OCI-LY7 (cell line): ENCODE data around the gene PTPRQ. TPM values are rescaled to one million over a fixed set of nuclear protein-coding genes. Genes with fewer than 3 reads are reported as not detected.

Experiments used
- BruUV-seq: library from RNA; stranded (reverse); fragments of 400-500 nt; replicated peaks from 2 replicates; lab custom pipeline; 2021; lab: Mats Ljungman, UMichigan
- CTCF ChIA-PET: fragments of 300-600 bp; sonication (Branson Sonifier 250); formaldehyde crosslinking; loops from one replicate; lab custom pipeline; 2022; ENCODE audit warnings: antibody characterized with exemption; ENCODE audit not compliant: unreplicated experiment; lab: Charles Lee
- POLR2A ChIA-PET: fragments of 300-600 bp; sonication (Branson Sonifier 250); formaldehyde crosslinking; loops from one replicate; lab custom pipeline; 2022; ENCODE audit warnings: antibody characterized with exemption; lab: Charles Lee
- DNase-seq: peaks from one replicate; pipeline ENCODE4 v3.0.0-alpha.2; 2015; ENCODE audit warnings: low spot score
- H2AFZ ChIP-seq: fragments of 200-600 bp; sonication (generic), shearing (Covaris generic); 2 replicates; pipeline ENCODE4 v1.6.1; 2014; ENCODE audit warnings: mild to moderate bottlenecking, antibody characterized with exemption, low read length, moderate library complexity
- H3K27ac ChIP-seq: fragments of 200-600 bp; sonication (generic); 2 replicates; pipeline ENCODE4 v1.5.1; 2014; ENCODE audit warnings: mixed run types, low read depth, mild to moderate bottlenecking, moderate library complexity, low read length, inconsistent platforms; ENCODE audit not compliant: poor library complexity, severe bottlenecking
- H3K36me3 ChIP-seq: fragments of 200-600 bp; sonication (generic); 2 replicates; pipeline ENCODE4 v1.6.1; 2014; ENCODE audit warnings: mild to moderate bottlenecking, antibody characterized with exemption, low read length, moderate library complexity, mixed read lengths; ENCODE audit not compliant: insufficient read depth
- H3K4me1 ChIP-seq: fragments of 200-600 bp; sonication (generic); 2 replicates; pipeline ENCODE4 v1.5.1; 2014; ENCODE audit warnings: mild to moderate bottlenecking, low read length; ENCODE audit not compliant: insufficient read depth, poor library complexity, severe bottlenecking
- H3K4me2 ChIP-seq: fragments of 200-600 bp; sonication (generic); 2 replicates; pipeline ENCODE4 v1.6.1; 2014; ENCODE audit warnings: mild to moderate bottlenecking, low read length
- H3K4me3 ChIP-seq: fragments of 200-600 bp; sonication (generic); 2 replicates; pipeline ENCODE4 v1.5.1; 2014; ENCODE audit warnings: mild to moderate bottlenecking, low read depth, low read length; ENCODE audit not compliant: poor library complexity, severe bottlenecking
- H3K79me2 ChIP-seq: fragments of 200-600 bp; sonication (generic); 2 replicates; pipeline ENCODE4 v1.6.1; 2016; ENCODE audit warnings: low read depth, mild to moderate bottlenecking, low read length, moderate library complexity, mixed read lengths; ENCODE audit not compliant: insufficient read depth
- H3K9me2 ChIP-seq: fragments of 200-600 bp; sonication (generic); 2 replicates; pipeline ENCODE4 v1.6.1; 2016; ENCODE audit warnings: mild to moderate bottlenecking, low read length, mixed read lengths; ENCODE audit not compliant: insufficient read depth
- H3K9me3 ChIP-seq: fragments of 200-600 bp; sonication (generic); 2 replicates; pipeline ENCODE4 v1.6.1; 2014; ENCODE audit warnings: mild to moderate bottlenecking, mixed run types, low read length, mixed read lengths
- H4K20me1 ChIP-seq: fragments of 200-600 bp; sonication (generic); 2 replicates; pipeline ENCODE4 v1.6.1; 2014; ENCODE audit warnings: mild to moderate bottlenecking, antibody characterized with exemption, low read length, moderate library complexity, mixed read lengths; ENCODE audit not compliant: insufficient read depth
- CTCF ChIP-seq: fragments of 200-600 bp; sonication (generic); conservative IDR thresholded peaks from 2 replicates; pipeline ENCODE4 v1.5.1; 2014; ENCODE audit warnings: mild to moderate bottlenecking, antibody characterized with exemption, low read length, moderate library complexity, mixed read lengths
- EZH2phosphoT487 ChIP-seq: fragments of 200-600 bp; sonication (generic); IDR thresholded peaks from 2 replicates; pipeline ENCODE4 v1.6.1; 2018; ENCODE audit warnings: low read depth, borderline replicate concordance, mild to moderate bottlenecking, mixed run types, antibody characterized with exemption, low read length, moderate library complexity, mixed read lengths
- intact Hi-C: fragments of 100-400 bp; cut with micrococcal nuclease; formaldehyde crosslinking; loops from one replicate; pipeline ENCODE4 v1.10.0; 2022; ENCODE audit not compliant: unreplicated experiment
- total RNA-seq, 2 experiments: library from RNA; depleted of rRNA in 1 of 2; stranded (reverse); fragments of >200 nt in 1 of 2; shearing (Covaris generic) in 1 of 2; gene quantifications; 2 replicates each; pipeline ENCODE4 v1.2.3, GENCODE V29; 2014 to 2022

PTPRQ gene
- total RNA-seq, 2 experiments from 2014 or later = not detected

GRCh38 chr12:80602455-80602854 lies 158.4 kb downstream of the PTPRQ start:
- Histone ChIP-seq H3K79me2 (no peaks in the 10 kb centered on the region), H3K36me3 (no peaks in the 10 kb centered on the region), H3K4me1 (no peaks in the 10 kb centered on the region), H3K4me2 (no peak overlapping the region), H4K20me1 (no peaks in the 10 kb centered on the region), H3K27ac (no peak overlapping the region), H2AFZ (no peak overlapping the region), H3K9me2 (no peaks in the 10 kb centered on the region), H3K4me3 (no peak overlapping the region), H3K9me3 (no peaks in the 10 kb centered on the region)
- intact Hi-C loops = no loop called here
- ChIA-PET POLR2A (no interaction called here), CTCF (interaction anchor here (0.6 kb wide), 1 partner anchor 309 kb away, joined by 4 read pairs; no protein-coding TSS in a partner anchor)
- DNase-seq = no peak
- no TSS peak for BruUV-seq
- TF ChIP-seq CTCF (no peak), EZH2phosphoT487 (no peak)

GRCh38 chr12:80607361-80608135 lies 163.5 kb downstream of the PTPRQ start:
- H3K27ac ChIP-seq = no peak overlapping the region
- no peak overlapping the region for H3K4me3 ChIP-seq
- no peak for DNase-seq
- intact Hi-C loops = no loop called here
- POLR2A ChIA-PET = interaction anchor here (0.6 to 1.1 kb wide), 2 partner anchors 13 to 885 kb away, joined by 3 to 4 read pairs; no protein-coding TSS in a partner anchor
- TF ChIP-seq EZH2phosphoT487 (no peak), CTCF (peak; percentile 49; the same call in 1 of the 2 replicates)
- H2AFZ ChIP-seq = no peak overlapping the region
- H3K36me3 ChIP-seq = no peaks in the 10 kb centered on the region
- no TSS peak for BruUV-seq
- CTCF ChIA-PET = no interaction called here
- H3K4me1 ChIP-seq = no peaks in the 10 kb centered on the region
- H3K9me2 ChIP-seq = no peaks in the 10 kb centered on the region
- no peaks in the 10 kb centered on the region for H3K79me2 ChIP-seq
- H4K20me1 ChIP-seq = no peaks in the 10 kb centered on the region
- H3K4me2 ChIP-seq = no peak overlapping the region
- H3K9me3 ChIP-seq = no peaks in the 10 kb centered on the region

- Histone ChIP-seq H3K79me2 (no peaks in the 10 kb centered on the region), H3K27ac (no peak overlapping the region), H3K9me2 (no peaks in the 10 kb centered on the region), H3K36me3 (no peaks in the 10 kb centered on the region), H3K4me3 (no peak overlapping the region), H2AFZ (no peak overlapping the region), H3K4me2 (no peak overlapping the region), H3K4me1 (no peaks in the 10 kb centered on the region), H4K20me1 (no peaks in the 10 kb centered on the region), H3K9me3 (no peaks in the 10 kb centered on the region)
- no TSS peak for BruUV-seq
- ChIA-PET CTCF (no interaction called here), POLR2A (no interaction called here)
- TF ChIP-seq EZH2phosphoT487 = no peak
- no peak for TF ChIP-seq CTCF
- intact Hi-C loops = no loop called here
- DNase-seq = no peak
These were observed 173.7 kb downstream of the PTPRQ start for GRCh38 chr12:80617733-80618132.
